Activated CD4-positive, alpha-beta T cell treated with anti-CD3 and anti-CD28 coated beads, Interleukin-10, Interleukin-2, amounts not matched to agents 100 ng/mL and 50 ng/mL, durations not matched to agents 16 hours and 8 hours (primary cell): ENCODE results near the gene SERTAD4.
"Not testable (repeated sequence)": the region's sequence is repeated elsewhere in the genome, so short reads cannot be mapped to it uniquely, and the experiment has no call there.

ENCODE experiments used
- DNase-seq: peaks from one replicate; pipeline ENCODE4 v3.0.0-alpha.2; 2020

Gene SERTAD4

DNA sequence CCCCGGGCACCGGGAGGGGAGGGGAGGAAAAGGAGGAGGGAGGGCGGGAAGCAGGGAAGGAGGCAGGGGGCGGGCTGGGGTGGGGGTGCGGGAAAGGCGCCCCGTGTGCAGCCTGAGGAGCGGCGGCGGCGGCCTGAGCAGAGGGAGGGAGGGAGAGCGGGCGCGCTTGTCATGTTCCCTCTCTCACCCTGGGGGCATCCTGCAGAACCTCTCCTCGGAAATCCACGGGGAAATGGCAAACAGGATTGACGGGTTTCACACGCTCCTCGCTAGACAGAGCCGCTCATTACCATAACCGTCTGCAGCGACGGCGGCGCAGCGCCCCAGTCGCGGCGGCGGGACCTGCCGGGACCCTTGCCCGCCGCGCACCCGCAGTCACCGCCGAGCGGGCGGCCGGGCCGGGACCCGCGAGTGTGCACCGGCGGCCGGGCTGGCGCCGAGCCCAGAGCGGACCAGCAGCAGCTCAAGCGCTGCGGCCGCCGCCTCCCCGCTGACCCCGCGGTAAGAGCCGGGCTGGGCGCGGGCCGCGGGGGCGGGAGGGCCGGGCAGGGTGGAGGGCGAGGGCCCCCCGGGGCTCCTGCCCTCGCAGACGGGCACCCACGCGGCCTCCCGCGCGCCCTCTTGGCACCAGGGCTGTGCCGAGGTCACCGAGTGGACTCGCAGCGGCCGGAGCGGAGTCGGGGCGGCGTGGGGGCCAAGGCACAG is at the start of gene SERTAD4:
SERTAD4 (plus strand) TSS at position 286 of the 705 bp plus-strand sequence. CDS start 5,165 bp downstream, outside the sequence.
- no peak for DNase-seq

GRCh38 chr1:210185063-210185462 is 47.5 kb upstream of the SERTAD4 start:
- no peak for DNase-seq

DNA sequence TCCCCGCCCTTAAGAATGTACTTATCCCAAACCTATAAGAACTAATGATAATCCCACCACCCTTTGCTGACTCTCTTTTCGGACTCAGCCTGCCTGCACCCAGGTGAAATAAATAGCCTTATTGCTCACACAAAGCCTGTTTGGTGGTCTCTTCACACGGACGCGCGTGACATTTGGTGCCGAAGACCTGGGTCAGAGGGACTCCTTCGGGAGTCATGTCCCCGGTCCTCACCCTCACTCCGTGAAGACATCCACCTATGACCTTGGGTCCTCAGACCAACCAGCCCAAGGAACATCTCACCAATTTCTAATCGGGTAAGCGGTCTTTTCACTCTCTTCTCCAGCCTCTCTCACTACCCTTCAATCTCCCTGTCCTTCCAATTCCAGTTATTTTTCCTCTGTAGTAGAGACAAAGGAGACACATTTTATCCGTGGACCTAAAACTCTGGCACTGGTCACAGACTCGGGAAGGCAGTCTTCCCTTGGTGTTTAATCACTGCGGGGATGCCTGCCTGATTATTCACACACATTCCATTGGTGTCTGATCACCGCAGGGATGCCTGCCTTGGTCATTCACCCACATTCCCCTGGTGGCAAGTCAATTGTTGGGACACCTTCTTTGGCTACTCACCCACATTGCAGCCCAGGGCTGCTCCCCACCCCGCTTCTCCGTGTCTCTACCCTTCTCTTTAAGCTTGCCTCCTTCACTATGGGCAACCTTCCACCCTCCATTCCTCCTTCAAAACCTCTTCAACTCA is 44.6 kb upstream of the SERTAD4 start:
- not testable (repeated sequence) for DNase-seq

- DNase-seq, result no peak
These were observed 43.2 kb upstream of the SERTAD4 start for GRCh38 chr1:210189426-210189825.

GRCh38 chr1:210195635-210196160 is 36.9 kb upstream of the SERTAD4 start:
- no peak for DNase-seq

- DNase-seq, result not testable (repeated sequence)
These were observed 36.3 kb upstream of the SERTAD4 start for GRCh38 chr1:210196266-210196665.

DNA sequence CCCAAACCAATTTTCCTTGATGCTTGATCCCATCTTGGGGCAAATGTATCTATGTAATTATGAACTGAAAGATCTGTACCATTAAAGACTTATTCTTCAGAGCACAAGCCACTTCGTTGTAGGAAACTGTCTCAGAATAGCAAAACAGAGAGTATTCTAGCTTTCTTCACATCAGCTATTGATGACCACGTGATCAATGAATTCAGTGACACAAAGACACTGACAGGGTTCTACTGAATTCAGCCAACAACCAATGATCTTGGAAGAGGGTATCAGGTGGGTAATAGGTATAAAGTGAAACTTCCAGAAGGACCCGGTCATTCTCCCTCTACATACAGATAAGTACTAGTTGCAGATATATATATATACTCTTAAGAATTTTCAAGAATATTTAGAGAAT is 33.8 kb upstream of the SERTAD4 start:
- DNase-seq, result no peak

GRCh38 chr1:210200124-210200736 is 32.4 kb upstream of the SERTAD4 start:
- no peak for DNase-seq

DNA sequence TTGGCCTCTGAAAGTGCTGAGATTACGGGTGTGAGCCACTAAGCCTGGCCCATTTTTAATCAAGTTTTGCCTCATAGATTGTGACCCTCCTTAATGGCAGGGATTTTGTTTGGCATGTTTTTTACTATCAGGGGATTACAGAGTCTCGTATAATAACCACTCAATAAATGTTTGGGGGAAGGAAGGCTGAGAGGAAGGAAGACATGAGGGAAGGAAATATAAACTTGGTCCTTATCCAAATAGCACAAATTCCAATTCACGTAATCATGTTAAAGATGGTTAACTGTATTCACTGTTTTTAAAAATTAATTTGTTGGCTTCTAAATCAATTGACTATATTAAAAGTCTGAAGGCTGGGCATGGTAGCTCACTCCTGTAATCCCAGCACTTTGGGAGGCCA is 30.9 kb upstream of the SERTAD4 start:
- DNase-seq, result no peak

DNA sequence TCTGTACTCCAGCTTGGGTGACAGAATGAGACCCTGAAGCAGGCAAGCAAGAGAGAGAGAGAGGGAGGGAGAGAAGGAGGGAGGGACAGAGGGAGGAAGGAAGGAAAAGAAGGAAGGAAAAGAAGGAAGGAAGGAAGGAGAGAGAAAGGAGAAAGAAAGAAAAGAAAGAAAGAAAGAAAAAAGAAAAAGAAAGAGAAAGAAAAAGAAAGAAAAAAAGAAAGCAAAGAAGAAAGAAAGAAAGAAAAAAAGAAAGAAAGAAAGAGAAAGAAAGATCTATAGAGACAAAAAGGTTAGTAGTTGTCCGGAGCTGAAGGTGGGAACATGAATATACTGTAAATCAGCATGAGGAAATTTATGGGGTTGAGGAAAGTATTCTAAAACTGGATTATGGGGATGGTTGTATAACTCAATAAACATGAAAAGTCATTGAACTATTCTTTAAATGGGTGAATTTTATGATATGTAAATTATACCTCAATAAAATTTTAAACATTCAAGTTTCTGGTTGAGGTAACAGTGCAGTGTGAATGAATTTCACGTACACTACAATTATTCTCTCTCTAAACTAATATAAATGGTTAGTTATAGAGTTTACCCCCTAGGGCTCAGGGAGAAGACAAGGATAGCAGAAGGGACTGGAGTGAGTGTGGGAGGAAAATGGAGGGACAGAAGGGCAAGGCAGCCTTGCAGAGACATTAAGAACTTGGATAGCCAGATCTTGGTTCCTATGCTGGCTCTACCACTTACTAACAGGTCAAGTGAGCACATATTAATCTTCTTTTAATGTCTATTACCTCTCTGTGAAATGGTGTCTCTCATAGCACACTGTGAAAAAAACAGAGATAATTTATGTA is 24.8 kb upstream of the SERTAD4 start:
- DNase-seq, result no peak

GRCh38 chr1:210213335-210213734 is 19.3 kb upstream of the SERTAD4 start:
- DNase-seq, result no peak

DNA sequence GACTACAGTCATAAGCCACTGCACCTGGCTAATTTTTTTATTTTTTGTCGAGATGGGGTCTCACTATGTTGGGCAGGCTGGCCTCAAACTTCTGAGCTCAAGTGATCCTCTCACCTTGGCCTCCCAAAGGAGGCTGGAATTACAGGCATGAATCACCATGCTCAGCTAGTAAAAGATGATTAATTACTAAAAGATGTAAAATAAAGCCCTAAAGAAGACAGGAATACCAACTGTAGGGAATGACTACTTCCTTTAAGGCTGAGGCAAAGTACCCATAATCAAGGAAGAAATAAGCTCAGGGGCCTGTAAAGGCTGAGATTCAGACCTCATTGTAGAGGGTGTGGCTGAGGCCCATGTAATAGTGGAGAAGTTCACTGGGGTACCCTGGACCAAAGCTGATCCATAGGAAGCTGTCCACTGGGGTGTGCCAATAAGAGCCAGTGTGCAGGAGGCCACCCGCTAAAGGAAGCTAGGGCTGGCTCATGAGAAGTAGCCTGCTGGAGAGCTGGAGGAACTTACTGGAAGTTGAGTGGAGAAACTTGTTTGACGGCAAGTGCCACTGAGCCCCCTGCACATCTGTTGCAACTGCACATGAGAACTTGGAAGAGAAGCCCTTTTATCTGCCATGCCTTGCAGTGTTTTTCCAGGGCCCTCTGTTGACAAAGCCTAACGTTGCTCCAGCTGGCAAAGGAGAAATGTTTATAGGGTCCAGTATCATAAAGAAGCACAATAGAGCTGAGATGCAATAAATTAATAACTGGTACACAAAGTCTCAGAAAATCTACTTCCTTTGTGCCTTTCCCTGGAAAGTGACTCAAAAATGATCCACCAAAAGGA is 17.8 kb upstream of the SERTAD4 start:
- DNase-seq, result no peak

DNA sequence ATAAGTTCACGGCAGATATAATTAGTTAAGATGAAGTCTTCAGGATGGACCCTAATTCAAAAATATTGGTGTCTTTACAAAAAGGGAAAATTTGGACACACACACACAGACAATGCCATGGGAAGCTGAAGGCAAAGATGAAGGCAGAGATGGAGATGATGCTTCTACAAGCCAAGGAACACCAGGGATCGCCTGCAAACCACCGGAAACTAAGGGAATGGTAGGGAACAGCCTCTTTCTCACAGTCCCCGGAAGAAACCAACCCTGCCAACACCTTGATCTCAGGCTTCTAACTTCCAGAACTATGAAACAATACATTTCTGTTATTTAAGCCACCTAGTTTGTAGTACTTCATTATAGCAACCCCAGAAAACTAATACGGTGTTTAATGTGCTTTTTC is 15.1 kb upstream of the SERTAD4 start:
- no peak for DNase-seq

DNA sequence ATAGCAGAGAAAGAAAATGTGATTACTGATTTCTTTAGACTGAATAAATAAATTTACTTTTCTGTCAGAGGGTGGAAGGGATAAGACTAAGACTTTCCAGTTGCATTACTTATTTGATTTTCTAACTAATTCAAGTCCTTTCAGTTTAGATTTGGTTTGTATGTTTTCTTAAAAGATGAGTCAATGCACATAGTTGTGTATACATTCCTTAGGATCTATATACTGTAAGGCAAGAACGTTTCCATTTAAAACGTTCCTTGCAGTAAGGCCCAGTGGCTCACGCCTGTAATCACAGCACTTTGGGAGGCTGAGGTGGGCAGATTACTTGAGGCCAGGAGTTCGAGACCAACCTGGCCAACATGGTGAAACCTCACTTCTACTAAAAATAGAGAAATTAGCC is 14.5 kb upstream of the SERTAD4 start:
- DNase-seq, result no peak

DNA sequence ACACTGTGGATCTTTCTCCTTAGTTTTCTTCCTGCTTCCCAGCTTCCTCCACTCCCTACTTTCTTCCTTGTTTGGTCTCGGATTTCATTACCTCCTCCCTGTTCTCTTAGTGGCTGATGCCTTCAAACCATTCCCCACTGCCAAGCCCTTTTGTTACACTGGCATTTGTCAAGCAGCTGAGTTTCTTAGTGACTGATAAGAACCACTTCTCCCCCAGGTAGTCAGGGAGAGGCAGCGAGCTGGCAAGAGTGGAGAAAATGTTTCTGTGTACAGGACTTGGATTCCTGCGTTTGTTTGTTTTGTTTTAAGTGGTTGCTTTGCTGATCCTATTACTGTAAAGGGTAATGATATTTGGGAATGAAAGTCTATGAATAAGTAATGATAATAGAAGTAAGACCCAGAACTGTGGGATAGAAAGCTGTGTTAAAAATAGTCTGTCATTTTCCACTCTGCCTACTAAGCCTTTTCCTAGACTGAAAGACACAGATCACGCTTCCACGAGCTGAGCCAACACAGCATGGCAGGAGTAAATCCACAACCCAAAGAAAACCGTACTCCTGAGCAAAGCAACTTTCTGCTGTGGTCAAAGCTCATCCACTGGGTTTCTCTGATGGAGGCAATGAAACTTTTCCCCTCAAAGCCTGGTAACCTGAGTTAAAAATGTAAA is 10.1 kb upstream of the SERTAD4 start:
- DNase-seq, result no peak

- no peak for DNase-seq
These were observed 9.2 kb upstream of the SERTAD4 start for GRCh38 chr1:210223226-210223904.

DNA sequence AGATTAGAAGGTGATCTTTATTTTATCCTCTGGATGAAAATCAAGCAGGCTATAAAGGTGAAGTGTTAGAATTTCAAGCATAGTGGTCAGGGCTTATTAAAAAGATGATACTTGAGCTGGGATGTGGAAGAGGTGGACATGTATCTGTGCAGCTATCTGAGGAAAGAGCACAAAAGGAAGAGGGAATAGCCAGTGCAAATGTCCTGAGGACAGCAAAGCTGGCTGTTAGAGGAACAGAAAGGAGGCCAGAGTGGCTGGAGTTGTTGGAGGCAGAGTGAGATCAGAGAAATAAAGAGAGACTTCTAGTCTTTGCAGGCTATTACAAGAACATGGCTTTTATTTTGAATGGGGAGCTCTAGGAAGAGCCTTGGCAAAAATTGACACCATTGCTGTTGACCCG is 4.4 kb upstream of the SERTAD4 start:
- no peak for DNase-seq

DNA sequence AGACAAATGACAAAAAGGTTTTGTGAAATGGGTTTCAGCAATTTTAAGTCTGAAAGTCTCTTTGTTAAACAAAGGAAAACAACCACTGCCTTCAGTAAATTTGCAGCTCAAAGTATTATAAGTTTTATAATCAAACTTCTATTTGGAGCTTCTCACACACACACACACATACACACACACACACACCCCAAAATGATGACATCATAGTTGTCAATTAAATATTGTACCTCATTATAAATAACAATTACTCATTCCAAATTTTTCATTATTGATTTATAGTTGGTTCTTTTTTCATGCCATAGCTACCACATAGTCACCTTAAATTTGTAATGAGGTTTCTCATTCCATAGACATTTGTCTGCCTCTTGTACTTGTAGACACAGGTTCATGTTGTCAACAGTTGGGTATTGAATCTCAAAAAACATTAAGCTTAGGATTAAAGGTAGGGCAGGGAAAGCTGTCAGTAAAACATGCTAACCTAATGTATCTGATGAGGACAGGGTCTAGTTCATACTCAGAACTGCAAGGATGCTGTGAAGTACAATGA is 2.4 kb upstream of the SERTAD4 start:
- no peak for DNase-seq

DNA sequence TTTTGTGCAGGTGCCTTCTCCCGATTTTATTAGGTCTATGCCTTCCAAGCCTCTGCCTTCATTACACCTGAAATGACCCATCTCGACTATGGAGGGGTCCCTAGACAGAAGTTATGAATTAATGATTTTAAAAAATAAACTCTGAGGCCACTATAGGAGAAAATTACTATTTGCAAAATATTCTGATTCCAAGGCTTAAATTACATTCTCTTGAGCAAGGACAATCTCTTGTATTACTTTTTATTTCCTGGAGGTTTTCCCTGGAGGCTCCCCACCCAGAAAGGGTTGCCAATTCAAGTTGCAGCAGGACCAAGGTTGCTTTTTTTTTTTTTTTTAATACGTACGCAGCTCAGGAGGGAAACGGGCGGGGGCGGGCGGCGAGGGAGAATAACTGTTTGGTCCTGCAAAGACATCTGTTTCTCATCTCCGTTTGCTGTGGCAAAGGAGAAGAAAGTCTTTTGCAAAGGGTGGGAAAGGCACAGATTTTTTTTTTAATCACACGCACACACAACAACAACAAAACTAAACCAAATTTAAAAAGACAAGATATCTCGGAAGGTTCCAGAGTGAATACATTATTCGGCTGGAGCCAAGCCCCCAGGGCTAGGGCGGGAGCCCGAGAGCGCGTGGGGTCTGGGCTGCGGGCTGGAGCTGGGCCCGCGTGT is 618 bp upstream of the SERTAD4 start:
- no peak for DNase-seq

GRCh38 chr1:210233216-210233494 is 559 bp downstream of the SERTAD4 start:
- DNase-seq, result no peak
